ENCODE data around the gene SYAP1.
A peak's percentile ranks its signal among the peaks of the same experiment; 100 is the strongest.
"Not testable (repeated sequence)": the region's sequence is repeated elsewhere in the genome, so short reads cannot be mapped to it uniquely, and the experiment has no call there.

The SYAP1 gene, protein sequence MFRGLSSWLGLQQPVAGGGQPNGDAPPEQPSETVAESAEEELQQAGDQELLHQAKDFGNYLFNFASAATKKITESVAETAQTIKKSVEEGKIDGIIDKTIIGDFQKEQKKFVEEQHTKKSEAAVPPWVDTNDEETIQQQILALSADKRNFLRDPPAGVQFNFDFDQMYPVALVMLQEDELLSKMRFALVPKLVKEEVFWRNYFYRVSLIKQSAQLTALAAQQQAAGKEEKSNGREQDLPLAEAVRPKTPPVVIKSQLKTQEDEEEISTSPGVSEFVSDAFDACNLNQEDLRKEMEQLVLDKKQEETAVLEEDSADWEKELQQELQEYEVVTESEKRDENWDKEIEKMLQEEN

DNA sequence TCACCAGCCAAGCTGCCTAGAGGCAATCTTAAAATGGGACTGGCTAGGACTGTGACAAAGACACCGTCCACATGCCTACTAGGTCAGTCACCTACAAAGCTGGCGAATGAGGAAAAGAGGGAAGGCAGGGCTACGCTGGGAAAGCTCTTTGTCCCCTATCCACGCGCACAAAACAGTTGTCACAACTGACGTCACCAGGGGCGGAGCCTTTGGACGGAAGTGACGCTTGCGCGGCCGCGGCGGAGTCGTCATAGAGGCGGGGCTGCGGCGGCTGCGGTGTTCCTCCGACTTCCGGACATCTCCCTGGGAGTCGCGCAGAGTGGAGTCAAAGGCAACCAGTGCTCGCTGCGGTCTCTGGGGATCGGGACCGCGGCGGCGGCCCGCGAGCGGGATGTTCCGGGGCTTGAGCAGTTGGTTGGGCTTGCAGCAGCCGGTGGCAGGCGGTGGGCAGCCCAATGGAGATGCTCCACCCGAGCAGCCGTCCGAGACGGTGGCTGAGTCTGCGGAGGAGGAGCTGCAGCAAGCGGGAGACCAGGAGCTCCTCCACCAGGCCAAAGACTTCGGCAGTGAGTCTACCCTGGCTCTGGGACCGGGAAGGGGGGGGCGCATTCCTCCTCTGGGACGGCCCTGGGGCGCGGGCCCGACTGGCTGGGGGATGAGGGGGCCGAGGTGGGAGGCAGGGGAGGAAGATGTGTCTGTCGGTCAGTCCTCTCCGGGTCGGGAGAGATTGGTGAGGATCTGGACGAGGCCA lies at the start of gene SYAP1:
Gene SYAP1, plus strand, starts transcription at position 279 of the 751 bp plus-strand sequence. Its CDS starts 113 bp downstream, at position 392.
- DNase-seq, result peak; percentile 96

DNA sequence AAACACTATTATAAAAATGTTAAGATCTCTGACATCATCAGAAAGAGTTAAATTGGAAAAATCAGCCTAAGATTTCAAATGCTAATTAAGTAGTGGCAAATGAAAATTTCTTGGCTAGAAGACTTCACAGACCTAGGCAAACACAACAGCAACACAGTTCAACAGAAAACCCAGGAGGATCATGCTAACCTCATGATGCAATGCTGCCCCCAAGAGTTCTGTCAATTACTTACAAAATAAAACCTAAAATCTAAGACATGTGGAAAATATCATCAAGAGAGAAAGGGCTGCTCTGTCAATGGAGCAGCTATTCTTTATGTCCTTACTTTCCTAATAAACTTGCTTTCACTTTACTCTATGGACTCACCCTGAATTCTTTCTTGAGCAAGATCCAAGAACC lies 48.4 kb upstream of the SYAP1 start:
- peak; percentile 41 for DNase-seq

DNA sequence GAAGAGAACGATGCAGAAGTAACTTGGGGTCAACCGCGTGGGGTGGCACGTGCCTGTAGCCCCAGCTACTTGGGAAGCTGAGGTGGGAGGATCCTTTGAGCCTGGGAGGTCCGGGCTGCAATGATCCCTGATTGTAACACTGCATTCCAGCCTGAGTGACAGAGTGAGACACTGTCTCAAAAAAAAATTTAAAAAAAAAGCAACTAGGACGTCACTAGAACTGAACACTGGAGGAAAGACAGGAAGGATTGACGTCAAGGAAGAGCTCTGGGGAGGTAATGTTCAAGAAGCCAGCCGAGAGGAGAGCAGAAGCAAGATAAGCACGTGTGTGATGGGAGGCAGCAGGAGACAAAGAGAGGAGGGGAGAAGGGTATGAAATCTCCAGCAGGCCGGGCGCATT lies 40.7 kb upstream of the SYAP1 start:
- no peak for DNase-seq

DNA sequence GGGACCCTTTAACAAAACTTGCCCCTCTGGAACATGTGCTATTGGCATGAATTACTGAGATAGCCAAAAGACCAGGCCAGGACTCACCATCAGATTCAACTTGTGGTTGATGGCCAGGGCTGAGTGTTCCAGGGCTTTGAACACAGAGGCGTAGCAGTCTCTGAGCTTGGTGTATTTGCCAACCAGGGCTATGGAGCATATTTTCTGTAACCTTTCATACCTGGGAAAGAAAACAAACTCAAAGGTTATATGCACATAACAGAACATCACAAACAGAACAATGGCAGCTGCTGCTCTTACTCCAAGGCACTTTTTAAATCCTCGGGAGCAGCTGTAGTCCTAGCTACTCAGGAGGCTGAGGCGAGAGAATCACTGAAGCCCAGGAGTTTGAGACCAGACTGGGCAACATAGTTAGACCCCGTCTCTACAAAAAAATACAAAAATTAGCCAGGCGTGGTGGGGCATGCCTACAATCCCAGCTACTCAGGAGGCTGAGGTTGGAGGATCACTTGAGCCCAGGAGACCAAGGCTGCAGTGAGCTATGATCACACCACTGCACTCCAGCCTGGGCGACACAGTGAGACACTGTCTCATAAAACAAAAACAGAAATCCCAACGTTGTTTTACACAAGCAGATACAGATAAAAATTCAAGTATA lies 36.3 kb upstream of the SYAP1 start:
- no peak for DNase-seq

DNA sequence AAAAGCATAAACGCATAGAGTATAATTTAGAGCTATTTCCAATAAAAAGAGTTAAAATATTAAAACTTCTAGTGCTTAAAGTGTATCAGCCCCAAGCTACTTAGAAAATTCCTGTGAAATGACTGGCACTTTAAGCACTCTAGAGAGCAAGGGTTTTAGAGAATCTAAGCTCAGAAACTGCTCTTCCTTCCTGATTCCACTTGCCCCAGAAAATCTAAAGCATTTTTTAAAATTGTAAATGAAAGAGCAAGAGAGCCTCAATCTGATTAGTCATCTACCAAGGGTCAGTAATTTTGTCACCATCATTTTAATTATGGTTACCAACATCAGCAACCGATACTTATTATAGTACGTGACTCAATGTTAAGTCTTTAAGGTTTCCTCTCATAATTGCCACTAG lies 31.9 kb upstream of the SYAP1 start:
- no peak for DNase-seq

DNA sequence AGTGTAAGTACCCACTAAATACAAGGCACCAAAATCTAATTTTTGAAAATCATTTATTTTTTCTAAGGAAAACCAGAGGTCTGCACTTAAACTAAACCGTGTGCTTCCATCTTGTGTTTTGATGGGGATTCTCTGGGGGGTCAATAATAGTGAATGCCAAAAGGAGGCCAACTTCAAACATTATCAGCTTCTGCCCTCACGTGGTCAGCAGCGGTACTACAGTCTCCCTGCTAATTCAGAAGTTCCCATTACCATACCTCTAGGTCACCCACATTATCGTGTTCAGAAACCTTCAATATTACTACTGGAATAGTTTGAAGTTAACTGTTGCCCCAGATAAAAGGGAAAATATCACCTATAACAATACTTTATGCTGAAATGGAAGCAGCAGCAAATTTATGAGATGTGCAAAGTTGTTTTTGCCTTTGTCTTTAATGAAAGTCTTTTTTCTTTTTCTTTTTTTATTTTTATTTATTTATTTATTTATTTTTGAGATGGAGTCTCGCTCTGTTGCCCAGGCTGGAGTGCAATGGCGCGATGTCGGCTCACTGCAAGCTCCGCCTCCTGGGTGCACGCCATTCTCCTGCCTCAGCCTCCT lies 24.2 kb upstream of the SYAP1 start:
- peak; percentile 35 for DNase-seq

DNA sequence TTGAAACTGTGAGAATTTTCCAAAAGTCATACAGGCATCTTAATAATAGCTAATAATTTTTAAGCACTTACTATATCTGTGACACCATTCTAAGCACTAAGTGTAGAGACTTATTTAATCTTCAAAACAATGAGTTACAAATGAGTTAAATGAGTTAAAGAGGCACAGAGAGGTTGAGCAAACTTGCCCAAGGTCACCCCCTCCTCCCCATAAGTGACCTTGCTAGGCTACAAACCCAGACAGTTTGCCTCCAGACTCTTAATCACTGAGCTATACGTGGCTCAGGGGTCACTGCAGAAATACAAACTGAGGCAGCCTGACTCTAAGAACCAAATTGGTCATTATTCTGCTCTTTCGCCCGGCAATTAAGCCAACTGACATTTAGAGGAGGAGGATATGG lies 22.5 kb upstream of the SYAP1 start:
- DNase-seq, result no peak

DNA sequence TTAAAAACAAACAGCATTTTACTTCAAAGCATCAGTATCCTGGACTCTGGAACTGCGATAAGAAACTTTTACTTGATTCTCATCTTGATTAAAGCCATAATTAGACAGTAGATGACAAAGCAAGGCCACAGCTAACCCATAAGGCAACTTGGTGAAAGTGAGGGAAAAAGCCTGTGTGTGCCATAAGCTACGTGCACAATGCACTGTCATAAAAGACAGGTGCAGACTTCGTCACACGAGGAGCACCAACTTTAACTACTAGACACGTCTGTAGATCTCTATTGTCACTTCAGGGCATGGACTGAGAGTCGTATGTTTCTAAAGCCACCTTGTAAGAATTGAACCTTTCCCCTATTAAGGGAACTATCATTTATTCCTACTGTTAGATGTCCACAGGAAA lies 20.0 kb upstream of the SYAP1 start:
- DNase-seq, result no peak

DNA sequence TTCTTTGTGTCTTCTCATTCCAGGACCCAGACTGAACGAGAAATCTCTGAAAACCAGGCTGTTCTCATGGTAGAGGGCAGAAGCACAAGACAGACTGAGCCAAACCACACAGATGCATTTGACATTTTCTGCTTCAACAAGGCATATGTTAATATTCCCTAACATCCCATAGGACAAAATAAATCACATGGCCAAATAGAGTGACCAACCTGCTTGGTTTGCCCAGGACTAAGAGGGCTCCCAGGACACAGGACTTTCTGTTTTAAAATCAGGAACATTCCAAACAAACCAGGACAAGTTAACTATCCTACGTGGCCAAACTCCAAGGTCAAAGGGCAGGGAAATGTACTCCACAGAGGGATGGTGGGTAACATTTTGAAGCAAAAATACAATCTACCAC lies 18.7 kb upstream of the SYAP1 start:
- no peak for DNase-seq

DNA sequence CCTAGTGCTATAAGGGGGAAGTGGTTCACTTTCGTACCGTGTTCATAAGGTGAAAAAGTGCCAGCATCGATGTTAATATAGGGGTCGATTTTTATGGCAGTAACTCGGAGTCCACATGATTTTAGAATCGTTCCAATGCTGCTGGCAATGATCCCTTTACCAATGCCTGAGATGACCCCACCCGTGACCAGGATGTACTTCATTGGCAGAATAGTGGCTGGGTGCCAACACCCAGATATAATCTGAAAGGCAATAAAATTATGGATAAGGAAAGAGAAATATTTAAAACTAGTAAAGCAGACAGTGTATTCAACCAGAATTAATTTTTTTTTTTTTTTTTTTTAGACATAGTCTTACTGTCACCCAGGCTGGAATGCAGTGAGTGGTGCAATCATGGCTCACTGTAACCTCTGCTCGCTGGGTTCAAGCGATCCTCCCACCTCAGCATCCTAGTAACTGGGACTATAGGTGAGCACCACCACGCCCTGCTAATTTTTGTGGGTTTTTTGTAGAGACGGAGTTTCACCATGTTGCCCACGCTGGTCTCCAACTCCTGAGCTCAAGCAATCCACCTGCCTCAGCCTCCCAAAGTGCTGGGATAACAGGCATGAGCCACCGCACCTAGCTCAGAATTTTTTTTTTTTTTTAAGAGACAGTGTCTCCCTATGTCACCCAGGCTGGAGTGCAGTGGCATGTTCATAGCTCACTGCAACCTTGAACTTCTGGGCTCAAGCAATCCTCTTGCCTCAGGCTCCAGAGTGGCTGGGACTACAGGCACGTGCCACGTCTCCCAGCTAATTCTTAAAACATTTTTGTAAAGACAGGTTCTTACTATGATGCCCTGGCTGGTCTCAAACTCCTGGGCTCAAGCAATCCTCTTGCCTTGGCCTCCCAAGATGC lies 16.5 kb upstream of the SYAP1 start:
- DNase-seq, result no peak

DNA sequence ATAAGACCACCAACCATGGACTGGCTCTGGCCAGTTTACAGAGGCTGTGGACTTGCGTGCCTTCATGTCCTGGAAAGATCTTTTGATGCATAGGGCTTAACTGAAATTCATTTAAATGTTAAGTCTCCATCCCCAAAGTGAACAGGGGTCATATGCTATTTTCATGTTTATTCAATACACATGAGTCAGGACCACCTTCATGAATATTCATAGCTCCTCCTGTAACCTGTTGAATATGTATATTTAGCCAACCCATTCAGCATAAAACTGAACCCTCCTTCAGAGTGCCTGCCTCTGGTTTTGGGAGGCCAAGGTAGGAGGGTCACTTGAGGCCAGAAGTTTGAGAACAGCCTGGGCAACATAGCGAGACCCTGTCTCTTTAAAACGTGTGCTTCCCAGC lies 14.0 kb upstream of the SYAP1 start:
- no peak for DNase-seq

DNA sequence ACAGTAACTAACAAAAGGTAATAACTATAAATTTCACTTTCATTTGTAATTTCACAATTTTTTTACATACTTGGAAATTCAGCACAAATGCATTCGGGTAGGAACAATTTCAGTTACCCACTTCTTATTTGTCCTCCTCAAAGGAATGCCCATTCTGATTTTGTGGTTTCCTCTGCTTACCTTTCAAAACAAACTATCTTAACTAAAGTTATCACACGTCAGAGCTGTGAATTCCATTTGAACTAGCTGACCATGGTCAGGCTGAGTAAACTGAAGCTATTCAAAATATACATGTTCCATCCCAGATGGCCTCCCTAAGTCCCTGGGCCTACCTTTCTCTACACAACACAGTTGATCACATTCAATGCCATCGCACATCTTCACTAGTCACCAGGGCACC lies 11.4 kb upstream of the SYAP1 start:
- no peak for DNase-seq

DNA sequence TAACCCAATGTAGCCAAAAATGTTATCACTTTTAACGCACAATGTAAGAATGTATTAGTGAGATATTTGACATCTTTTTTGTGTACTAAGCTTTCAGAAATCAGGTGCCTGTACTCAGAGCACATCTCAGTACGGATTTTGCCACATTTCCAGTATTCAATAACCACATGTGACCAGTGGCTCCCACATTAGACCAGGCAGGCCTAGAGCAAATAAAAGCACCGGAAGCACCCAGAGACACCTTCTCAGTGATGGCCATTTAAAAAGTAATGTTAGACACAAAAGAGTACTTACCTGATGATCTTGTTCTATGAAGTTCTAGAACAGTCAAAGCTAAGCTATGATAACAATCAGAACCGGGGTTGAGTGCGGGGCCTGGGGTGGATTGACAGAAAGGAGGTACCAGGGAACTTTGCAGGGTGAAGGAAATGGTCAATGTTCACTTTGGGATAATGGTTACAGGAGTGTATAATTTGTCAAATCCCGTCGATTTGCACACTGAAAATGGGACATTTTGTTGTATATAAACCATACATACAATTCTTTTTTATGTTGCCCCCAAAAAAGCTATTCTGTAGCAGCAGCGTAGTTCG lies 8.1 kb upstream of the SYAP1 start:
- DNase-seq, result no peak

DNA sequence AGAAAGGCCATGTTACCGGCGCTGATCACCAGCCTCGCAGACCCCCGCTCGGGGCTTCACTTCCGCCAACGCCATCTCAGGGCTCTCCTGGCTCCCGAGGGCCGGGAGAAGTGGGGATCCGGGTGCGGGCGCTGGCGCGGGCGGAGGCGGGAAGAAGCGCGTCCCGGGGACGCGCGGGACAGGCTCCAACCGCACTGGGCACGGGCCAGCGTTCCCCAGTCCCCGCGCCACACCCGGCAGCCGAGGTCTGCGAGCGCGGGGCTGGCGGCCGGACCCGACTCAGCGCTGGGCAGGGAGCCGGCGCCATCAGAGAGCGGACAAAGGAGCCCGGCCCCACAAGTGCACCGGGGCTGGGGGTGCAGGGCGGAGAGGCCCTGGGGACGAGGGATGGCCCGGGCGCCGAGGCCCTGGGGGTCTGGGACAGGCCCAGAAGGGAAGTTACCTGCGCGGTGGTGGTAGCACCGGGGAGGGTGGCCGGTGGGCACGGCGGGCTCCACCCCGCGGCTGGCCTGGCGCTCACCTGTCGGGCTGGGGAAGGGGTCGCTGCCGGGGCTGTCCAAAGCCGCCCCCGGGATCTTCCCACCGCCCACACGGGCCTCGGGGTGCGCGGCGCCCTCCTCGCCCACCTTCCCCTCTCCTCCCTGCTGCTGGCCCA lies 7.4 kb upstream of the SYAP1 start:
- no peak for DNase-seq

DNA sequence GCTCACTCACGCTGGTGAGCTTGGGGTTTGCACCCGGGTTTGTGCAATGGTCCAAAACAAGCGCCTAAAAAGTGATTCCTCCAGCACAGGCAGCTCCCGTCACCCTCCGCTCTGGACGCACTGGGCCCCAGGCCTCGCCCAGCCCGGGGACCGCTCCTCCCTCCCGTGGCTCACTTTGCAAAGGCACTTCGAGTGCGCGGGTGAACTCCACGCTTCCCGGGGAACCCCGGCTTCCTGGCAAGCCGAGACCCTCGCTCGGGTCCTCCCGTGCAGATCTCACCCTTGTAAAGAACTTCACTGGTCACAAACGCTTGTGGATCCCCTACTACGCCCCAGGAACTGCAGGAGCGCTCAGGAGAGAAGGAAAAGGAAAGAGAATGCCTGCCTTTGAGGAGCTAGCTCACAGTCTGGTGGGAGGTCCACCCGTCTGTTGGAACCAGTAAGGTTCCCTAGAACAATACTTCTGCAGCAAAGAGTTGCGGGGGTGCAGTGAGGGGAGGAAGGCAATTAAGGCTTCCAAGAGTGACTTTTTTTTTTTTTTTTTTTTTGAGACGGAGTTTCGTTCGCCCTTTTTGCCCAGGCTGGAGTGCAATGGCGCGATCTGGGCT lies 6.8 kb upstream of the SYAP1 start, which contains the start of gene CTPS2:
Gene CTPS2, minus strand, starts transcription at position 122 of the 608 bp plus-strand sequence. CDS start 9,767 bp downstream, outside the sequence.
- peak; percentile 51 for DNase-seq

DNA sequence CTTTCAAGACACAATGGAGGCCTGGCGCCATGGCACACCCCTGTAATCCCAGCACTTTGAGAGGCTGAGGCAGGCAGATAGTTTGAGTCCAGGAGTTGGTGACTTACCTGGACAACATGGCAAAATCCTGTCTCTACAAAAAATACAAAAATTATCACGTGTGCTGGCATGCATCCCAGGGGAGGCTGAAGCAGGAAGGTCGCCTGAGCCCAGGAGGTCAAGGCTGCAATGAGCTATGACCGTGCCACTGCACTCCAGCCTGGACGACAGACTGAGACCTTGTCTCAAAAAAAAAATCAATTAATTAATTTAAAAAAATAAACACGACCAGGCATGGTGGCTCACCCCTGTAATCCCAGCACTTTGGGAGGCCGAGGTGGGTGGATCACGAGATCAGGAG lies 4.9 kb upstream of the SYAP1 start:
- DNase-seq, result no peak

DNA sequence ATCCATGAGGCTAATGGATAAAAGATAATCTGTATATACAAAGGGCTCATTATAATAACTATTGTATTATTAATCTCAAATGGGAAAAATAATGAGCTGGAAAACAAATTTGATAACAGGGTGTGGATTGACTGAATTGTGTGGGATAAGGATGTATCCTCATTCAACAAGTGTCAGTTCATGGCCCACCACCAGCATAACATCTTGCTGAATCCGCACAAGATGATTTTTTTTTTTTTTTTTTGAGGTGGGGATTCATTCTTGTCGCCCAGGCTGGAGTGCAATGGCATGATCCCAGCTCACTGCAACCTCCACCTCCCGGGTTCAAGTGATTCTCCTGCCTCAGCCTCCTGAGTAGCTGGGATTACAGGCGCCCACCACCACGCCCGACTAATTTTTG lies 3.8 kb upstream of the SYAP1 start:
- DNase-seq, result not testable (repeated sequence)

DNA sequence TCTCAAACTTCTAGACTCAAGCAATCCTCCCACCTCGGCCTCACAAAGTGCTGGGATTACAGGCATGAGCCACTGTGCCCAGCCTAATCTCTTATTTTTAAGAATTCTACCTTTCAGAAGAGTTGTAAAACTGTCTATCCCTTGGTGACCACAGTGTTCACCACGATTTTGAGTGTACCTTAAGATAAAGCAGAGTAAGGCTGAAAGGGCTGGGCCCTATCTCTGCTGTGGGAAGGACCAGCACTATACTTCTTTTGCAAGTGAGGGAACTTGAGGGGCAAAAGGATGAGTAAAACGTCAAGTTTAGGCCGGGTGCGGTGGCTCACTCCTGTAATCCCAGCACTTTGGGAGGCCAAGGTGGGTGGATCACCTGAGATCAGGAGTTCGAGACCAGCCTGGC lies 3.0 kb upstream of the SYAP1 start:
- DNase-seq, result not testable (repeated sequence)

DNA sequence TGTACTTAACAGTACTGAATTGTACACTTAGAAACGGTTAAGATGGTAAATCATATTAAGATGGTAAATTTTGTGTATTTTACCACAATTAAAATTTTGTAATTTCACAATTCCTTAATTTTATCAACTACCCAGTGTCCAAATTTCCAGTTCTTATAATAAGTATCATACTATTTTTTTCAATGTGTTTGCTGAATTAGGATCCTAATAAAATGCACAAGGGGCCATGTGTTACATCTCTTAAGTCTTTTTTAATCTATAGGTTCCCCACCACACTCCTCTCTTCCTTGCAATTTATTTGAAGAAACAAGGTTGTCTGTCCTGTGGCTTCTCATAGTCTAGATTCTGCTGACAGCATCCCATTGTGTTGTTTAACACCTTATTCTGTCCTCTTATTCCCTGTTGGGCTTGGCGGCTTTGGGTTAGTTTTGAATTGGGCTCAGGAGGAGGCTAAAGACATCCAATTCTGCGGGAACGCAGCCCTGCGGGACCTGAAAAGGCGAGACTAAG lies 533 bp upstream of the SYAP1 start:
- DNase-seq, result no peak

DNA sequence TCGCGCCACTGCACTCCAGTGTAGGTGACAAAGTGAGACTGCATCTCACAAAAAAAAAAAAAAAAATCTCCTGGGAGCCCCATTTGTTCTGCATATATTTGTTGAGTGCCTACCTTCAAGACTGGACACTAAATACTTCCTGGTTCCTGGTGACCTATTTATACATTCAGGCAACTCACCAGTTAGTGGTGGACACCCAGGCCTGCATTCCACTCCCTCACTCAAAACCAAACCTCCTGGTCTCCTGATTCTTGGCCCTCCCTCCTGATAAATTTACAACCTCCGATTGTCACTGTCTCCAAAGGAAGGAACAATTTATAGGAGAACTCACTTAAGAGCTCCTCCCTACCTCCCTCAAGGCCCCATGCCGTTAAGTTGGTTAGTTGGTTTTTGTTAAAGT lies 3.1 kb downstream of the SYAP1 start:
- no peak for DNase-seq

DNA sequence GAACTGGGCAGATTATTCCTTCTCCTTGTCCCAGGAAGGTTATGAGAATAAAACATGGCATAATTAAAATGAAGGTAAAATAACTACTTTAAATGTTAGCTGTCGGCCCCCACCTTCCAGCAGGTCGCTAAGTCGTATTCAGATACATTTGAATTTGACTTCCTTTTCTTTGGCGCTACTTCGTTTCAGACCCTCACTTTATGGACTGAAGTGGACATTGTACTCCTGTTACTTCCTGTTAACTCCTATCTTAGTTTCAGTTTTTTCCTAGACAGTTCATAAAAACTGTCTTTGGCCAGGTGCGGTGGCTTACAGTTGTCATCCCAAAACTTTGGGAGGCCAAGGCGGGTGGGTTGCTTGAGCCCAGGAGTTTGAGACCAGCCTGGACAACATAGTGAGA lies 5.7 kb downstream of the SYAP1 start:
- no peak for DNase-seq

All from NCI-H345 (cell line).